Astrocyte of the spinal cord (primary cell): ENCODE measurements around the gene FRMD1.

ENCODE experiments used
- DNase-seq: peaks from one replicate; pipeline ENCODE4 v3.0.0; 2011; ENCODE audit warnings: low read depth, low spot score
- H3K4me3 ChIP-seq: 2 replicates; pipeline ENCODE4 v1.5.1; 2011; ENCODE audit warnings: low read depth, mild to moderate bottlenecking, low read length, moderate library complexity
- in situ Hi-C: cut with HindIII; loops from 2 replicates; pipeline ENCODE4 v1.10.0; 2017; ENCODE audit warnings: low sequenced_read_pairs
- TF ChIP-seq, protein P1 (sequence below): IDR thresholded peaks from 2 replicates; pipeline ENCODE4 v1.5.1; 2012; ENCODE audit warnings: low read depth, mild to moderate bottlenecking, low read length, inconsistent platforms

Gene FRMD1

GRCh38 chr6:168105813-168106632, 27.0 kb upstream of the FRMD1 start:
- TF ChIP-seq, protein P1, sequence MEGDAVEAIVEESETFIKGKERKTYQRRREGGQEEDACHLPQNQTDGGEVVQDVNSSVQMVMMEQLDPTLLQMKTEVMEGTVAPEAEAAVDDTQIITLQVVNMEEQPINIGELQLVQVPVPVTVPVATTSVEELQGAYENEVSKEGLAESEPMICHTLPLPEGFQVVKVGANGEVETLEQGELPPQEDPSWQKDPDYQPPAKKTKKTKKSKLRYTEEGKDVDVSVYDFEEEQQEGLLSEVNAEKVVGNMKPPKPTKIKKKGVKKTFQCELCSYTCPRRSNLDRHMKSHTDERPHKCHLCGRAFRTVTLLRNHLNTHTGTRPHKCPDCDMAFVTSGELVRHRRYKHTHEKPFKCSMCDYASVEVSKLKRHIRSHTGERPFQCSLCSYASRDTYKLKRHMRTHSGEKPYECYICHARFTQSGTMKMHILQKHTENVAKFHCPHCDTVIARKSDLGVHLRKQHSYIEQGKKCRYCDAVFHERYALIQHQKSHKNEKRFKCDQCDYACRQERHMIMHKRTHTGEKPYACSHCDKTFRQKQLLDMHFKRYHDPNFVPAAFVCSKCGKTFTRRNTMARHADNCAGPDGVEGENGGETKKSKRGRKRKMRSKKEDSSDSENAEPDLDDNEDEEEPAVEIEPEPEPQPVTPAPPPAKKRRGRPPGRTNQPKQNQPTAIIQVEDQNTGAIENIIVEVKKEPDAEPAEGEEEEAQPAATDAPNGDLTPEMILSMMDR: no peak
- H3K4me3 ChIP-seq: no peak overlapping the region
- DNase-seq: no peak
- in situ Hi-C loops: no loop called here

DNA sequence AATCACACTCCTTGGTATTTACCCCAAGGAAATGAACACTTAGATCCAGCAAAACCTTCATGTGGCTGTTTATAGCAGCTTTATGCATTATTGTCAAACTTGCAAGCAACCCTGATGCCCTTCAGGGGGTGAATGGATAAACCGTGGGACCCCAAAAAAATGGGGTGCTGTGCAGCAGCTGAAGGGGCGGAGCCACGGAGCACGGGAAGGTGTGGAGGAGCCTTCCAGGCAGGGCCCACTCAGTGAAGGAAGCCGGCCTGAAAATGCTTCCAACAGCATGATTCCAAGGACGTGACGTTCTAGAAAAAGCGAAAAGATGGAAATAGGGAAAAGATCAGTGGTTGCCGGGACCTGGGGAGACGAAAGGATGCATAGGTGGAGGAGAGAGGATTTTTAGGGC, 25.6 kb upstream of the FRMD1 start:
- in situ Hi-C loops: no loop called here
- no peak for DNase-seq
- TF ChIP-seq, protein P1: no peak
- no peak overlapping the region for H3K4me3 ChIP-seq

- no peak for DNase-seq
- in situ Hi-C loops: no loop called here
- TF ChIP-seq, protein P1: no peak
- H3K4me3 ChIP-seq: no peak overlapping the region
Measured at GRCh38 chr6:168103050-168103830, 24.2 kb upstream of the FRMD1 start.

- TF ChIP-seq, protein P1: no peak
- in situ Hi-C loops: no loop called here
- H3K4me3 ChIP-seq: no peak overlapping the region
- no peak for DNase-seq
Measured at GRCh38 chr6:168102315-168102985, 23.4 kb upstream of the FRMD1 start.

DNA sequence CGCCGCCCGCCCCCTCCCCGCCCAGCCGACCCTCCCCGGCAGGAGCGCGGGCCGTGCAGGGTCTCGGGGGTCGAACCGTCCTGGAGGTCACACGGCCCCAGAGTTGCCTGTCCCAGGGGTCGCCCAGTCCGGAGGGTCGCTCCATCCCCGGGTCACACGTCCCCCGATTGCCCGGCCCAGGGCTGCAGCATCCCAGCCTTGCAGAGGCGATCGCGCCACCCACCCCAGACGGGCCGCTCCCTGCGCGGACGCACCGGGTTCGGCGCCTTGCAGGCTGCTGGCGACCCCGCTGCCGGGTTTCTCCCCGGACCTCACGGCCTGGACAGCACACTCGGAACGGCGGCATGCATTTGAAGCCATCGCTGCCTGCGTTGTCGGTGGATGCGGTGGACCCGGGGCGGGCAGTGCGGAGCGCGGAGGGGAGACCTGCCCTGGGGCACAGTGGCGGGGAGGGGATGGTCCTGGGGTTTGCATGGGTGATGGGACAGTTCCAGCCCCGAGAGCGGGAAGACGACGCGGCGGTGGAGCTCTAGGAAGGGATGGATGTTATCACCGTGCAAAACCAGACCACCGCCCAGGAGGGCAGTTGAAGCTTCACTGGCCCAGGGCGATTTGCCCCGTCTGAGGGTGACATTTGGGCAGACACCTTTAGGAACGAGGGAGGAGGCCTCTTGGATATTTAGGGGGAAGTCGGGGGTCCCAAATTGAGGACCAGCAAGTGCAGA, 22.7 kb upstream of the FRMD1 start:
- in situ Hi-C loops: no loop called here
- no peak for DNase-seq
- TF ChIP-seq, protein P1: no peak
- no peak overlapping the region for H3K4me3 ChIP-seq
